Colon (tissue), 2 donors: ENCODE results near the gene TRIM44.
"Not testable (repeated sequence)": the region's sequence is repeated elsewhere in the genome, so short reads cannot be mapped to it uniquely, and the experiment has no call there.

Experiments
- FAIRE-seq: peaks from 2 replicates; lab custom pipeline; 2012; peaks lifted over from hg19 to GRCh38; lab: Jason Lieb, UNC
- donor health status: control.
- donor health status: control.

The TRIM44 gene

DNA sequence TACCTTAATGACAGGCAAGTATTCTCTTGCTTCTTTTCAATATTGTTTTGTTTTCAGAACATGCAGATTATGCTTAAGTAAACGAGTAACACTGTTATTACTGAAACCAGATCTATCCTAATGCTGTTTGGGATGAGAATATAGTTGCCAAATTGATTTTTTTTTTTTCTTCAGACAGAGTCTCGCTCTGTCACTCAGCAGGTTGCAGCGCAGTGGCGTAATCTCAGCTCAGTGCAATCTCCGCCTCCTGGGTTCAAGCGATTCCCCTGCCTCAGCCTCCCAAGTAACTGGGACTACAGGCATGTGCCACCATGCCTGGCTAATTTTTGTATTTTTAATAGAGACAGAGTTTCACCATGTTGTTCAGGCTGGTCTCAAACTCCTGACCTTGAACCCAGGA is 91.0 kb downstream of the TRIM44 start:
- not testable (repeated sequence) for FAIRE-seq

DNA sequence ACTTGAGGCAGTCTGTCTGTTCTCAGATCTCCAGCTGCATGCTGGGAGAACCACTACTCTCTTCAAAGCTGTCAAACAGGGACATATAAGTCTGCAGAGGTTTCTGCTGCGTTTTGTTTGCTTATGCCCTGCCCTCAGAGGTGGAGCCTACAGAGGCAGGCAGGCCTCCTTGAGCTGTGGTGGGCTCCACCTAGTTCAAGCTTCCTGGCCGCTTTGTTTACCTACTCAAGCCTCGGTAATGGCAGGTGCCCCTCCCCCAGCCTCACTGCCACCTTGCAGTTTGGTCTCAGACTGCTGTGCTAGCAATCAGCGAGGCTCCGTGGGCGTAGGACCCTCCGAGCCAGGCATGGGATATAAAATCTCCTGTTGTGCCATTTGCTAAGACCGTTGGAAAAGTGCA is 97.4 kb downstream of the TRIM44 start:
- FAIRE-seq, result not testable (repeated sequence)

DNA sequence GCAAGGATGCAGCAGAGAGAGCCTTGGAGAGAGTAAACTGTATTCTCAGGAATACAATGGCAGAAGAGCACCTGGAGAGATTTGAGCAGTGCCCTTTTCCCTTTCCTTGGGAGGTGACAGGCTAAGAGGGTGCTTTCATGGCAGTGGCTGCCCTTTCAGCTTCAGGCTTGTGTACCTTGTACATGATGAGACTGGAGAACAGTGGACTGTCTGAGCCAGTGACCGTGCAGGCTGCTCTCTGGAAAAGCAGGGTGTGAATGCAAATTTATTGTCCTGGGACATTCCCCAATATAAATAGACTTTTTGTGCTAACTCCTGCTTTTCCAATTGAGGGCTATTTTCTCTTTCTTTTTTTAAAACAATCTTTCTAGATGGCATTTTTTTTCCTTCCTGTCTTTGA is 99.3 kb downstream of the TRIM44 start:
- FAIRE-seq, result no peak

DNA sequence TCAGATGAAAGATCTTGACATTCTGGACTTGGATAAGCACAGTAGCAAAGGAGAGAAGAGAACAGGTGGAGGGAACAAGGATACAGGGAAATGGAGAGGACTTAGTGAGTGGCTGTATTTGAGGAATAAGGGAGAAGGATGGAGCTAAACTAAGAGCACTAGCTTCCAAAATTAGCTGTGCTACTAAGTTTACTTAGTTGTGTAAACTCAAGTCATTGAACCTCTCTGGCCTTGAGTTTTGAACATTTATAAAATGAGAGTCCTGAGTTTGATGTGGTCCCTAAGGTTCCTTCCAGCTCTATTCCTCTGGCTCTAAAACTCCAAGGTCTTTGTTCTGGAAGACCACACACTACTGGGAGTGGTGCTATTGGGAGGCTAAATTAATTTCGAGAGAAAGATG is 100.7 kb downstream of the TRIM44 start:
- no peak for FAIRE-seq

DNA sequence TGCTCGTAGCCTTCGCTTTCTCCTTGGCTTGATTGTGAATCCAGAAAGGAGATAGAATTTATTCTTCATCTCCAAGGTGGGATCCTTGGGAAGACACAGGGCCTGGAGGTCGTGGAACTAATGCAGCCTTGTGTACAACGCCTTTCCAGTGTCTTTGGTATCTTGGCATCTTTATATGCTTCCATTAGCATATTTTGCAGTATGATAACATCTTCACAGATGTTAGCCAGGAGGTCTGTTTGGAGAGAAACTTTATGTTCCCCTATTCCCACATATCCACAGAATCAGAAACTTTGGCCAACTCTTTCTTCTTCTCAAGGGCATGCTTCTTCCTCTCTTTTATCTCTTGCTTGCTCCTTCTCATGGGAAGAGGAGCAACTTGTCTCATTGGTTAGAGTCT is 101.2 kb downstream of the TRIM44 start:
- FAIRE-seq, result no peak

DNA sequence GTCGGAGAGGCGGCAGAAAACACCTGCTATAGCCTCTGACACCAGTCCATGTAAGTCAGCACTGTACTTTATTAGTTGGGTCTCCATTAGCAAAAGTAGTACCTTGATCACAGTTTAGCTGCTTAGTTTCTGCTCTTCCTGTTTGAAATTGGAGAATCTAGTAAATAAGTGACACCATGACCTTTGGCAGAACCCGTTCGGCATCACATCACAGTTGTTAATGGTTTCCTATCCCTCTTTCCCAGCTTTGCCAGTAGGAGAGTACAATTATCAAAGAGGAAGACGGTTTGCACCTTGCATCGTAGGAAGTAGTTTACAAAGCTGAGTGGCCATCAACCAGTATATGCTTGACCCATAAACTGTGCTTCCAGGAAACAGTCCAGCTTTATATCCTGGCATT is 101.8 kb downstream of the TRIM44 start:
- FAIRE-seq, result no peak

DNA sequence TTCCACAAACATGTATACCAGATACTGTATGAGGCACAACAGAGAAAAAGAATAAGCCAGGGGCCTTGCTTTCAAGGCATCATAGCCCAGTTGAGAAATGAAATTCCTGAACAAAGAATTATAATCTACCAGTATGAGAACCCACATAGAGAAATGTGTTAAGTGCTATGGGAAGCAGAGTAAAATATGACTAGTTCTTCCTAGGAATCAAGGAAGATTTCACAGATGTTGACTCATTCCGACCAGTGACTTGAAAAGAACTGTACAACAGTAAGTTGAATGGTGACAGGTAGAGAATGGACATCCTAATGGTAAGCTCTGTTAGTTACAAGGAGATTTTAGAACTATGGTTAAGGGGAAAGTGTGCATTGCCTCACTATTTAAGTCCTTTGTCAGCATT is 102.6 kb downstream of the TRIM44 start:
- FAIRE-seq, result no peak

DNA sequence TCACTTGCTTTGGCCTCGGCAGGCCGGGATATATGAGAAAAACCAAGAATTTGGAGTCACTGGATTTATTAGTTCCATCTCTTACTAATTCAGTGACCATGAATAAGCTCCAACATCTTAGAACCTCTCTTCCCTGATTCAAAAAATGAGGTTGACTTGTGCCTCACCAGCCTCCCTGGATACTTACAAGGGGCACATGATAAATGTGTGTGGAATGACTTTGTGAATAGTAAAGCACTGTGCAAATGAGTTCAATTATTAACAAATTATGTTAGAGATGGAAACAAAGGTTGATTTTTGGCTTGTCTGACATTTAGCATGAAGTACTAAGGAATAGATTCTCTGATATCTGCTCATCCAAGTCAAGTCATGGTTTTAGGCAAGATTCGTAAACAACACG is 104.1 kb downstream of the TRIM44 start:
- FAIRE-seq, result no peak

DNA sequence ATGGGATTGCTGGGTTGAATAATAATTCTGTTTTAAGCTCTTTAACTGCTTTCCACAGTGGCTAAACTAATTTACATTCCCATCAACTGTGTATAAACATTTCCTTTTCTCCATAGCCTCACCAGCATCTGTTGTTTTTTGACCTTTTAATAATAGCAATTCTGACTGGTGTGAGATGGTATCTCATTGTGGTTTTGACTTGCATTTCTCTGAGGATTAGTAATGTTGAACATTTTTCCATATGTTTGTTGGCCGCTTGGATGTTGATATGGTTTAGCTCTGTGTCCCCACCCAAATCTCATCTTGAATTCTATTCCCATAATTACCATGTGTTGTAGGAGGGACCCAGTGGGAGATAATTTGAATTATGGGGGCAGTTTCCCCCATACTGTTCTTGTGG is 107.8 kb downstream of the TRIM44 start:
- not testable (repeated sequence) for FAIRE-seq

DNA sequence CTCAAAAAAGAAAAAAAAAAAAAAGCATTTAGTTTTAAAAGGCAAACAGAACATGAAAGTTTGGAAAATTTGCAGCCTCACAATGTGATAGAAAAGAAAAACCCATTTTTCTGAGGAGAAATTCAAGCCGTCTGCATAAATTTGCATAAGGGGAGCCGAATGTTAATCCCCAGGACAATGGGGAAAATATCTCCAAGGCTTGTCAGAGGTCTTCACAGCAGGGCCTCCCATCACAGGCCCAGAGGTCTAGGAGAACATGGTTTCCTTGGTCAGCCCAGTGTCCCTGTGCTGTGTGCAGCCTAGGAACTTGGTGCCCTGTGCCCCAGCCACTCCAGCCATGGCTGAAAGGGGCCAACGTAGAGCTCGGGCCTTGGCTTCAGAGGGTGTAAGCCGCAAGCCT is 109.1 kb downstream of the TRIM44 start:
- no peak for FAIRE-seq

DNA sequence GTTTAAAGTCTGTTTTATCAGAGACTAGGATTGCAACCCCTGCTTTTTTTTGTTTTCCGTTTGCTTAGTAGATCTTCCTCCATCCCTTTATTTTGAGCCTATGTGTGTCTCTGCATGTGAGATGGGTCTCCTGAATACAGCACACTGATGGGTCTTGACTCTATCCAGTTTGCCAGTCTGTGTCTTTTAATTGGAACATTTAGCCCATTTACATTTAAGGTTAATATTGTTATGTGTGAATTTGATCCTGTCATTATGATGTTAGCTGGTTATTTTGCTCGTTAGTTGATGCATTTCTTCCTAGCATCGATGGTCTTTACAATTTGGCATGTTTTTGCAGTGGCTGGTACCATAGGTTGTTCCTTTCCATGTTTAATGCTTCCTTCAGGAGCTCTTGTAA is 114.7 kb downstream of the TRIM44 start:
- FAIRE-seq, result not testable (repeated sequence)

DNA sequence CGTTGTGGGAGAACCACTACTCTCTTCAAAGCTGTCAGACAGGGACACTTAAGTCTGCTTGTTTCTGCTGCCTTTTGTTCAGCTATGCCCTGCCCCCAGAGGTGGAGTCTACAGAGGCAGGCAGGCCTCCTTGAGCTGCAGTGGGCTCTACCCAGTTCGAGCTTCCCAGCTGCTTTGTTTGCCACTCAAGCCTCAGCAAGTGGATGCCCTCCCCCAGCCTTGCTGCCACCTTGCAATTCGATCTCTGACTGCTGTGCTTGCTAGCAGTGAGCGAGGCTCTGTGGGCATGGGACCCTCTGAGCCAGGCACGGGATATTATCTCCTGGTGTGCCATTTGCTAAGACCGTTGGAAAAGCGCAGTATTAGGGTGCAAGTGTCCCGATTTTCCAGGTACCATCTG is 116.4 kb downstream of the TRIM44 start:
- FAIRE-seq, result not testable (repeated sequence)

DNA sequence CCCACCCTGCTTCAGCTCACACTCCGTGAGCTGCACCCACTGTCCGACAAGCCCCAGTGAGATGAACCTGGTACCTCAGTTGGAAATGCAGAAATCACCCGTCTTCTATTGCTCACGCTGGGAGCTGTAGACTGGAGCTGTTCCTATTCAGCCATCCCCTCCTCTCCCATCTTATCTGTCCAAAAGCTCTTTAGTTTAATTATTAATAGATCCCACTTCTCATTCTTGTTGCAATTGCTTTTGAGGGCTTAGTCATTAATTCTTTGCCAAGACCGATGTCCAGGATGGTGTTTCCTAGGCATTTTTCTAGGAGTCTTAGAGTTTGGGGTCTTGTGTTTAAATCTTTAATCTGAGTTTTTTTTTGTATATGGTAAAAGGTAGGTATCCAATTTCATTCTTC is 116.8 kb downstream of the TRIM44 start:
- FAIRE-seq, result no peak

DNA sequence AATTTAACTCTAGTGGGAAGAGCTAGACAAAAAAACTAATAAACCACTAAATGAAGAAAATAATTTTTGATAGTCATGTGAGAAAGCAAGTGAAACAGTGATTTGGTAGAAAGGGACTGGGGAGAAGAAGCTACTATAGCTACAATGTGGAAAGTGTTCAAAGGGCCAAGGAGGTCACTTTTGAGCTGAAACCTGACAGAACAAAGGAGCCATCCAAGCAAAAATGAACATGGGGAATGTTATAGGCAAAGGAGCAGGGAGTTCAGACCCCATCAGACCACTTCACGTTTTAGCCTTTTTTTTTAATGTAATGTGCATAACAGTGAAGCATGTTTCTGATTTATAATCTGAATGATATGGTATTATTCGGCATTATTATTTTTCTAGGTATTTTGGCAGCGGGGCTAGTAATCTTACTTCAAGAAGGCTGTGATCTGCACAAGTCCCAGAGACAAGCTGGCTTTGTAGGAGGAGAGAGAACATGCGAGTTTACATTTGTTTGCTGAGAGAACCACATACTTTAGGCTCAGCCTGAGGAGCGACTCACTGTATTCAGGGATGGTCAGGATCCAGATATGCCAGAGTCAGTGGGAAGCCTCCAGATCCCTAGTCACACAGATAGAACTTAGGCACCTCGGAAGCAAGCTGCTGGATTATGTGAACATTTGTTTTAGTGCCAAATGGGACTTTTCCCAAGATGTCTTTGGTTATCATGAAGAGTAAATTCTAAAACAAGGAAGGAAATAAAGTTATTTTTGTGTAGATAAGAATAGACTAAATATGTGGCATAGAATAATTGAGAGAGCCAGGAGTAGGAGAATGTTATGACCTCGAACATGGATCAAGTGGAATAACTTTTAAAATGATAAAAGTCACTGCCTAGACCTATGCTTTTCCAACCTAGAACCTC is 118.6 kb downstream of the TRIM44 start:
- FAIRE-seq, result no peak

DNA sequence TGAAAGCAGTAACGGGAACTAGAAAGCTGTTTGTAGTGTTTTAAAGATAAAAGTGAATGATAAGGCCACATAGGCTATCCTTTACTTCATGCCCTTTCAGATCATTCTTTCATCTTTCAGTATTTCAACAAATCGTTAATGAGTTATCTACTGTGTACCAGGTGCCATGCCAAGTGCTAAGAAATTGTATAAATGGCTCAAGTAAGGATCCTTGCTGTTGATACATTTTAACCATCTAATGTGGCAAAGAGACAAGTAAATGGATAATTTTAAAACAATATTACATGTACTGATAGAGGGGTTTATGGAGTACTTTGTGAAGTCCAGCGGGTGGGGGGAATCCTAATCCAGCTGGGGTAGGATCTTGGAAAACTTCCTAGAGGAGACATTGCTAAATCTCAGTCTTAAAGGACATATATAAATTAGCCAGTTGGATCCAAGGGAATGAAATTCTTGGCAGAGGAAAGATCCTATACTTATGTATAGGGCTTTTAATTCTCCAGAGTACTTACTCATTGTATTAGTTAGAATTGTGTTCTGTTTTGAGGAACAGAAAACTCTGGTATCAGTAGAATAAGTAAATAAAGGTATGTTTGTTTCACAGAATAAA is 119.4 kb downstream of the TRIM44 start:
- FAIRE-seq, result no peak

DNA sequence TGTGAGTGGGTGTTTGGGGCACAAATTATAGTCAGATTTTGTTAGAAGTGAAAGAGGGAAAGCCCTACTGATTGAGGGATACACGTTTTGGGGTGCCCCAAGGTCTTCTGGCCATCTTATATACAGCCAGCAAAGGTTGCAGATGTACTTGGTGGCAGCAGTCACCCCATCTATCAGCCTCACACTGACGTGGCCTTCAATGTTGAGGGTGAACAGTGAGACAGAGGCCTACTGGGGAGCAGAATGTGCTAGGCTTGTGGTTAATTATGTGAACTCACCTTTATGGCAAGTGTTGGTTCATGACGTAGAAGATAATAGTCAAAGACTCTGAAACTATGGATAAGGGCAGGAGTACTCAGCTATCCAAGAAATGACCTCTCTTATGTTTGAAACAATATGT is 121.2 kb downstream of the TRIM44 start:
- FAIRE-seq, result no peak

DNA sequence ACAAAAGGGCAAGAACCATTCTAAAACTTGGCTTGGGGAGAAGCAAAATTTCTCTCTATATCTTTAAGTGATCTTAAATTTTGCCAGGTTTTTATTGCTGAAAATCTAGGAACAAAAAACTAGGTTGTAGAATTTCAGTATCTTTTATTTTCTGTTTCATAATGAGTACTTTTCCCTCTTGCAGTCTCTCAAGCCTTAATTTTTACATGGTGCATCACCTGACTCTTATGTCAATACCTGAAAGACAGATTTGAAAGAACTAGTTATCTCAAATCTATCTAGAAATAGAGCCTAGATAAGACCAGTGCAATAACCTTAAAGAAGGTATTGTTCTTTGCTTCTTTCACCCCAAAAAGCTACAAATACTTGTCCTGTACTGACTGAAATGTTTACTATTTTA is 122.1 kb downstream of the TRIM44 start:
- no peak for FAIRE-seq

DNA sequence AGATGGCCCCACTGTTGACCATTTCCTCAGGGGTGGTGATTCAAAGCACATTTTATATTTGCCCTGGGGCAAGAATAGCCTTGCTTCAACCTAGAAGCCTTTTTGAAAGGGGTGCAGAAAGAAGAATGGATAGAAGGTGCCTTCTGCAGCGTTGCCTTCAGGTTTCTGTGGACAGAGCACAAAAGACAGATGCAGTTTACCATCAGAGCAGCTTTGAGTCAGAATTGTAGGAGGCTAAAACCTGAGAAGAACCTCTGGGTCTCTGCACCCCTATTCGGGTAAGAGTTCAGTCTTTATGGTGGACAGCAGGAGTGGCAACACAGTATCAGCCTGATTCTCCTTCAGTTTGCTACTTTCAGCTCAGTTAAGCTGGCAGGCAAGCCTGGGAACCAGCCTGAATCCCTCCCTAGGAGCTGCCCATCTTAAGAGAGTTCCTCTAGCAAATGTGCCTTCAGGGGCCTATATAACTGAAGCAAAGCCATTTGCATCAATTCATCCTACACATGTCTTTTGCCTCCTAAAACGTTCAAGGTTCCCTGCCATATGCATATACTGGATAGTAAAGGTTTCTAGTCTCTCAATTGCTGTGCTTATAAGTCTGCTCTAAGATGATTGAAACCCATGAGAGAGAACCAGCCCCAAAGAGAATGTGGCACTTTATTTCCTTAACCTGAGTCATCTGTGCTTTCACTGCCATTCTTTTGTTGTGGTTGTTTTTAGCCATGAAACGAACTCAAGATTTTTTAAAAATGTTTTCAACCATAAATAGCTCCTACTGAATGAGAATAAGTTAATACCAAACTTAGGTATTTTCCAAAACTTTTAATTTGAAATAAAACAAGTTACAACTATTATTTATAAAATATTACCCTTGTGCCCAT is 123.0 kb downstream of the TRIM44 start:
- no peak for FAIRE-seq

DNA sequence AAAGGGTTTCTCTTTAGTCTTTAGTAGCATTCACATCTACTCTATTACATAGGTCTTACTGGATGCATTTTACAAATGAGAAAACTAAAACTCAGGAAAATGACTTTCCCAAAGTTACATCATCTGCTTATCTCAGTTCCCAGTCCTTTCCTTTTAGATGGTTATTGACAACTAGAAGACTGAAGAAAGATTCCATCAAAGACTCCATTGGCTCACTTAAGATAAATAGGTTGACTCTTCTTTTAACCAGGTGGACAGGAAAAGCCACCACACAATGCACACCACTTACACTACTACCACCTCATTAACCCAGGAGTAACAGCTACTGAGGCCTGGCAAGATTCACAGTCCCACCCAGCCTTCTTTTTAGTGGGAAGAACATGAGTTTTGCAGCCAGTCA is 123.6 kb downstream of the TRIM44 start:
- no peak for FAIRE-seq

DNA sequence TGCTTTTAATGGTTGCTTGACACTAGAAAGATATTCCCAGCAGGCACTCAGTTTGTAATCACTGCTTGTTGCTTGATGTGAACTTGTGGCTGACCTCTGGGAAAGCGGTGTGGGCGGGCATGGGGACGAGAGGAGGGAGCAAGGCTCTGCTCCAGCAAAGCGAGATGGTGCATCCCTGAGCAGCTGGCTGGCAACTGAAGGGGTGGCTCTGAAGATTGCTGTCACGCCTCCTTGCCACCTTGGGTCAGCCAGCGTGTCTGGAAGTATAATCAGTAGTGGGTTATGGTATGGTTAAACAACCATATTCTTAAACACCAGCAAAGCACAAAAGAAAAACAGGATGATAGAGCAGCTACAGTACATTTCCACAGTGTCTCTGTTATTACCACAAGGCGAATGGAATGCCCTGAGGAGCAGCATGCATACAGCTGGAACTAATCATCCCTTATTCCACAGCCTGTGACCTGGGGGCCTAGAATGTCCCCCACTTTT is 124.5 kb downstream of the TRIM44 start:
- FAIRE-seq, result no peak

DNA sequence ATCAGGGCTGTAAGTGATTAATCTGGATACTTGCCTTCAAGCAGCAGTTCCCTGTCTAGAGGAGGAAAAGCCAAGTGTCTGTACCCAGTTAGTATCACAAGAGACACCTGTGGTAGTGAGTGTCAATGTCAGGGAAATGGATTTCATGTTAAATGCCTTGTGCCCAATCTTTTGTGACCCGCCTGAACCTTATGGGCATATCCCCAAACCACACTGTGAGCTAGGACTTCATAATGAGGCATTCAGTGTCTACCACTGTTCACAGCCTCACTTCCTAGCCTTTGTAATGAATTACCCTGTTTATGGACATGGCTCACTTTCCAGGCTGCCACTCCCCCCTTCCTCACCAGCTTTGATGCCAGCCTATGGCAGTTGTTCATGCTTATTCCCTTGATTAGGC is 125.1 kb downstream of the TRIM44 start:
- FAIRE-seq, result no peak

DNA sequence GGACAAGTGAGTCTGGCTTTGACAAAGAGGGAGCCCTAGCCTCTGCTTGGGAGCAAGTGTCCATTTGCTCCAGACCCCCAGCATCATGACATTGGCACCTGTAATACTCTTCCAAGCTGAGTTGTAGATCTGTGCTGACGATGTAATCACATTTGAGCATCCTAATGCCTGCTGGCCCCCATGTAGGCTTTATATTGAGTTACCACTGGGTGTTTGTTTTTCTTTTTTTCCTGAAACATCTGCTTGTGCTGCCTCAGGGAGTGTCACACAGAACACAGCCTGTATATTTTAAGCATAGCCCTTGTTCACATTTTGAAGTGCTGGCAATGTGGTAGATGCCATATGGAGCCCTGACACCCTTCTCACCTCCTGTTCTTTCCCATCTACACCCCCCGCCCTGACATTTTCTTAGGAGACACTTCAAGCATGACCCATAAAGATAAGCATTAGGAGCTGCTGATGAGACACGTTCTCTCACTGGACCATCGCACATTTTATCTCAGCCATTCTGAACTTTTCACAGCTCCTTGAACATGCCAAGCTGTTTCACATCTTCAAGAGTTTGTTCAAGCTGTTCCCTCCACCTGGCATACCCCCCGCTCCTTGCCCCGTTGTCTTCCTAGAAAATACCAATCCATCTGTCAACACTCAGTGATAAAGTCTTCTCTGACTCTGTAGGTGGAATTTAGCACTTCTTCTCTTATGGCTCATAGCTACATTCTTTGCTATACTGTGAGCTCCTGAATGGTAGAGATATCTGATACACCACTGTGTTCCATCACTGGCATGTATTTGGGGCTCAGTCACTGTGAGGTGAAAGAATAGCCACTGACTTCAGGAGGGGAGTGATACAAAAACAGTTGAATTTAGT is 128.7 kb downstream of the TRIM44 start:
- no peak for FAIRE-seq
